Tibial artery (tissue), 4 donors: Measurements from ENCODE around the gene MAML2.
"Not testable (repeated sequence)": the region's sequence is repeated elsewhere in the genome, so short reads cannot be mapped to it uniquely, and the experiment has no call there.

Experiments used
- DNase-seq, 2 donors: peaks; one replicate each; pipeline ENCODE4 v3.0.0-alpha.2; 2019
- H3K27ac ChIP-seq, 2 donors: fragments of 200-600 bp; sonication (generic) in 1 of 2; 1 replicate in 1 of 2; 2 replicates in 1 of 2; pipeline ENCODE4 v1.5.1; 2018 to 2019; ENCODE audit warnings: mild to moderate bottlenecking in 1 of 2
- H3K27me3 ChIP-seq, 2 donors: fragments of 200-600 bp; sonication (generic) in 1 of 2; one replicate each; pipeline versions ENCODE4 v1.5.1 to v1.6.0; 2016 to 2019
- H3K36me3 ChIP-seq, 3 donors: fragments of 200-600 bp; sonication (generic) in 2 of 3; one replicate each; pipeline ENCODE4 v1.5.1; 2016 to 2019; ENCODE audit warnings: mild to moderate bottlenecking in 2 of 3
- H3K4me1 ChIP-seq, 4 donors: fragments of 200-600 bp; sonication (generic) in 2 of 4; 1 replicate in 3 of 4; 2 replicates in 1 of 4; pipeline ENCODE4 v1.5.1; 2016 to 2019
- H3K4me3 ChIP-seq, 2 donors: fragments of 200-600 bp; sonication (generic) in 1 of 2; 1 replicate in 1 of 2; 2 replicates in 1 of 2; pipeline ENCODE4 v1.5.1; 2018 to 2019; ENCODE audit warnings: mild to moderate bottlenecking in 2 of 2
- H3K9me3 ChIP-seq, 3 donors: fragments of 200-600 bp; sonication (generic) in 1 of 3; one replicate each; pipeline ENCODE4 v1.5.1; 2016 to 2019
- intact Hi-C: fragments of 100-400 bp; cut with DNase I; formaldehyde crosslinking; loops from one replicate; pipeline ENCODE4 v1.15.0; 2023; ENCODE audit warnings: low total_unique reads
- TF ChIP-seq, protein P1 (sequence below), 2 experiments: fragments of 200-600 bp in 1 of 2; fragments of 450-650 bp in 1 of 2; IDR thresholded peaks; one replicate each; pipeline ENCODE4 v1.5.1; 2017 to 2019; ENCODE audit warnings: antibody characterized with exemption in 2 of 2, mild to moderate bottlenecking in 1 of 2, moderate library complexity in 1 of 2

The MAML2 gene

GRCh38 chr11:96271777-96272176 lies 71.2 kb downstream of the MAML2 start:
- no peak overlapping the region for H3K27ac ChIP-seq
- TF ChIP-seq, protein P1, sequence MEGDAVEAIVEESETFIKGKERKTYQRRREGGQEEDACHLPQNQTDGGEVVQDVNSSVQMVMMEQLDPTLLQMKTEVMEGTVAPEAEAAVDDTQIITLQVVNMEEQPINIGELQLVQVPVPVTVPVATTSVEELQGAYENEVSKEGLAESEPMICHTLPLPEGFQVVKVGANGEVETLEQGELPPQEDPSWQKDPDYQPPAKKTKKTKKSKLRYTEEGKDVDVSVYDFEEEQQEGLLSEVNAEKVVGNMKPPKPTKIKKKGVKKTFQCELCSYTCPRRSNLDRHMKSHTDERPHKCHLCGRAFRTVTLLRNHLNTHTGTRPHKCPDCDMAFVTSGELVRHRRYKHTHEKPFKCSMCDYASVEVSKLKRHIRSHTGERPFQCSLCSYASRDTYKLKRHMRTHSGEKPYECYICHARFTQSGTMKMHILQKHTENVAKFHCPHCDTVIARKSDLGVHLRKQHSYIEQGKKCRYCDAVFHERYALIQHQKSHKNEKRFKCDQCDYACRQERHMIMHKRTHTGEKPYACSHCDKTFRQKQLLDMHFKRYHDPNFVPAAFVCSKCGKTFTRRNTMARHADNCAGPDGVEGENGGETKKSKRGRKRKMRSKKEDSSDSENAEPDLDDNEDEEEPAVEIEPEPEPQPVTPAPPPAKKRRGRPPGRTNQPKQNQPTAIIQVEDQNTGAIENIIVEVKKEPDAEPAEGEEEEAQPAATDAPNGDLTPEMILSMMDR (IDR thresholded peaks at IDR 0.05), result no peak
- H3K9me3 ChIP-seq, result no peaks in the 10 kb centered on the region
- intact Hi-C loops, result no loop called here
- peaks cover 0 to 37% (median 18%) of the 10 kb centered on the region in 4 donors for H3K4me1 ChIP-seq
- no peaks in the 10 kb centered on the region for H3K36me3 ChIP-seq
- H3K4me3 ChIP-seq, result no peak overlapping the region
- no peaks in the 10 kb centered on the region for H3K27me3 ChIP-seq
- DNase-seq, result no peak

GRCh38 chr11:96271352-96271751 lies 71.6 kb downstream of the MAML2 start:
- DNase-seq, H3K27ac ChIP-seq, H3K4me3 ChIP-seq, intact Hi-C loops, H3K27me3 ChIP-seq, H3K9me3 ChIP-seq, H3K36me3 ChIP-seq: not testable (repeated sequence)
- H3K4me1 ChIP-seq, result peaks cover 0 to 37% (median 19%) of the 10 kb centered on the region in 4 donors

DNA sequence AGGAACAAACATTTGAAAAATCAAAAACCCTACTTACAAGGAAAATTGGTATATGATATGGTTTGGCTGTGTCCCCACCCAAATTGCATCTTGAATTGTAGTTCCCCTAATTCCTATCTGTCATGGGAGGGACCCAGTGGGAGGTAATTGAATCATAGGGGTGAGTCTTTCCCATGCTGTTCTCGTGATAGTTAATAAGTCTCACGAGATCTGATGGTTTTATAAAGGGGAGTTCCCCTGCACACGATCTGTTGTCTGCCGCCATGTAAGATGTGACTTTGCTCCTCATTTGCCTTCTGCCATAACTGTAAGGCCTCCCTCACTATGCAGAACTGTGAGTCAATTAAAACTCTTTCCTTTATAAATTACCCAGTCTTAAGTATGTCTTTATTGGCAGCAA lies 74.5 kb downstream of the MAML2 start:
- H3K4me1 ChIP-seq, result peaks cover 0 to 56% (median 41%) of the 10 kb centered on the region in 4 donors
- DNase-seq, result not testable (repeated sequence)
- intact Hi-C loops, result loop anchor here (10.0 kb wide), 1 partner anchor 104 kb away; no protein-coding TSS in a partner anchor

DNA sequence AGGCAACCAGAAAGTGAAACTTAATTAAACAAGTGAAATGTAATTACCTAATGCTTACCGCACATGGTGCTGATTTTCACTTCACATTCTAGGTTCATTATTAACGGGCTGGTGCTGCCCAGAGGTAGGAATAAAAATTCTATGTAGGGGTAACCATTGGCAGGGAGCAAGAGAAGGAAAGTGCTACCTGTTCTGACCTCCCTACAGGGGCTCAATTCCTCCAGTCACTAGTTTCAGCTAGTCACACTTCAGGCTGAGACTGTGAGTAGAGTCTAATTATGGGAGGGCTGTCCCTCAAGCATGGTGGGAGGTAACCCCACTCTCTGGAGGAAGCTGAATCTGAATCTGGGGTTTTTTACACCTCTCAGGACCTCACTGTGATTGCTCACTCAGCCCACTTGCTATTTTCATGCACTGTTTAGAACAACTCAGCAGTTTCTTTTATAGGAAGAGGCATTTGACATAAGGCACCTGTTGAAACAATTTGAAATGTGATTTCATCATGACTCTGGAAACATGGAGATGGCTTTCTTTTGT lies 75.4 kb downstream of the MAML2 start:
- intact Hi-C loops, result loop anchor here (10.0 kb wide), 1 partner anchor 103 kb away; no protein-coding TSS in a partner anchor
- TF ChIP-seq, protein P1 (IDR thresholded peaks at IDR 0.05), result no peak
- no peak for DNase-seq
- Histone ChIP-seq H3K4me1 (peaks cover 0 to 60% (median 46%) of the 10 kb centered on the region in 4 donors), H3K9me3 (no peaks in the 10 kb centered on the region), H3K27me3 (no peaks in the 10 kb centered on the region), H3K36me3 (no peaks in the 10 kb centered on the region), H3K27ac (peak overlapping the region; percentile 40), H3K4me3 (no peak overlapping the region)

More for the DNA sequence above, 74.5 kb downstream of the MAML2 start:
- not testable (repeated sequence) for H3K36me3 ChIP-seq, H3K9me3 ChIP-seq, H3K27me3 ChIP-seq, H3K27ac ChIP-seq, H3K4me3 ChIP-seq

- intact Hi-C loops, result loop anchor here (10.0 kb wide), 1 partner anchor 102 kb away; no protein-coding TSS in a partner anchor
- Histone ChIP-seq H3K27me3 (no peaks in the 10 kb centered on the region), H3K9me3 (no peaks in the 10 kb centered on the region), H3K4me1 (peaks cover 0 to 57% (median 47%) of the 10 kb centered on the region in 4 donors), H3K27ac (peak overlapping the region; percentile 13 to 40), H3K36me3 (no peaks in the 10 kb centered on the region), H3K4me3 (no peak overlapping the region)
- DNase-seq, result no peak
- TF ChIP-seq, protein P1 (IDR thresholded peaks at IDR 0.05), result no peak
Measured at GRCh38 chr11:96267001-96267495, 75.9 kb downstream of the MAML2 start.

GRCh38 chr11:96265972-96266371 lies 77.0 kb downstream of the MAML2 start:
- TF ChIP-seq, protein P1 (IDR thresholded peaks at IDR 0.05), result no peak
- no peaks in the 10 kb centered on the region for H3K9me3 ChIP-seq
- H3K36me3 ChIP-seq, result no peaks in the 10 kb centered on the region
- H3K27me3 ChIP-seq, result no peaks in the 10 kb centered on the region
- intact Hi-C loops, result loop anchor here (10.0 kb wide), 1 partner anchor 101 kb away; no protein-coding TSS in a partner anchor
- H3K4me3 ChIP-seq, result no peak overlapping the region
- DNase-seq, result no peak
- peaks cover 0 to 53% (median 46%) of the 10 kb centered on the region in 4 donors for H3K4me1 ChIP-seq
- H3K27ac ChIP-seq, result peak overlapping the region; percentile 62 to 64
